Measurements from ENCODE around the gene ESAM. TPM values are rescaled to one million over a fixed set of nuclear protein-coding genes. Genes with fewer than 3 reads are reported as not detected.

Gene ESAM
- total and polyA plus RNA-seq, 10 of the 15 experiments (the other 5 are each of a cell fraction or from before 2014, with no cell fraction given), result 2.7 to 43.6 (median 19.5) TPM

GRCh38 chr11:124796312-124796711 is 34.2 kb upstream of the ESAM start:
- H3K27me3 ChIP-seq (replicated peaks in 1 of 2; ENCODE audit: control insufficient read depth in 2 of 2, insufficient read depth in 2 of 2, low read length in 1 of 2), result no peaks in the 10 kb centered on the region
- H3K9ac ChIP-seq (ENCODE audit: control insufficient read depth, insufficient read depth, low read length), result no peak overlapping the region
- CTCF ChIA-PET, result interaction anchor here (0.6 to 11.5 kb wide), 8 partner anchors 11 to 312 kb away, joined by 3 to 272 read pairs (median 30); partner anchors contain the start of gene ESAM
- H3K36me3 ChIP-seq (ENCODE audit: control insufficient read depth in 2 of 2, insufficient read depth in 2 of 2, low read length in 1 of 2), result no peaks in the 10 kb centered on the region
- RAD21 ChIA-PET (ENCODE audit: unreplicated experiment), result interaction anchor here (0.7 to 7.1 kb wide), 4 partner anchors 34 to 126 kb away, joined by 3 to 56 read pairs (median 19); partner anchors contain the start of genes ESAM, SIAE and SPA17
- H3K9me3 ChIP-seq (replicated peaks; ENCODE audit: control insufficient read depth, insufficient read depth, low read length), result no peaks in the 10 kb centered on the region
- peak overlapping the region; percentile 4; the same call in 1 of the 2 replicates for H3K27ac ChIP-seq (ENCODE audit: control insufficient read depth, insufficient read depth)
- H3K4me2 ChIP-seq (ENCODE audit: control insufficient read depth, insufficient read depth), result peak overlapping the region; percentile 92
- peaks cover 86% of the 10 kb centered on the region for H3K79me2 ChIP-seq (ENCODE audit: control insufficient read depth, insufficient read depth, low read length)
- POLR2A ChIA-PET, result no interaction called here
- H4K20me1 ChIP-seq (ENCODE audit: control insufficient read depth, insufficient read depth), result no peaks in the 10 kb centered on the region
- SMC1A ChIA-PET (ENCODE audit: uncharacterized antibody, unreplicated experiment), result interaction anchor here (0.5 to 8.4 kb wide), 7 partner anchors 10 to 1495 kb away, joined by 3 to 83 read pairs (median 3); partner anchors contain the start of gene ESAM
- 97% methylated on average over 3 of the region's 3 CpGs for WGBS (ENCODE audit: insufficient coverage, insufficient replicate concordance, low lambda C conversion rate, missing lambda C conversion rate)
- DNase-seq (ENCODE audit: low read depth, low spot score) (no peak), FAIRE-seq (no peak), ATAC-seq (no peak)
- intact Hi-C loops (cut with micrococcal nuclease; ENCODE audit: unreplicated experiment), result no loop called here
- TF ChIP-seq IKZF2 (IDR thresholded peaks at IDR 0.05) (no peak), KLF5 (IDR thresholded peaks at IDR 0.05; ENCODE audit: partially characterized antibody) (no peak), KAT2A (conservative IDR thresholded peaks at IDR 0.05; ENCODE audit: control insufficient read depth, low read depth, low read length) (no peak), POLR2AphosphoS5 (IDR thresholded peaks at IDR 0.05; ENCODE audit: low read length) (no peak), CHD4 (IDR thresholded peaks at IDR 0.05) (no peak), SUZ12 (IDR thresholded peaks at IDR 0.05; ENCODE audit: unreplicated experiment) (no peak), MXI1 (IDR thresholded peaks at IDR 0.05; ENCODE audit: low read depth, low read length) (no peak), ZNF217 (IDR thresholded peaks at IDR 0.05) (no peak), E2F4 (IDR thresholded peaks at IDR 0.05; ENCODE audit: low read depth, low read length) (no peak), SMC3 (IDR thresholded peaks at IDR 0.05; ENCODE audit: borderline replicate concordance, low read length) (no peak), SREBF2 (IDR thresholded peaks at IDR 0.05; ENCODE audit: low read length) (no peak), ZBTB40 (IDR thresholded peaks at IDR 0.05; ENCODE audit: borderline replicate concordance) (no peak), CHD1 (IDR thresholded peaks at IDR 0.05; ENCODE audit: low read depth, low read length) (no peak), MEF2A (IDR thresholded peaks at IDR 0.05; ENCODE audit: insufficient read depth, low read depth, low read length) (no peak), RFX5 (IDR thresholded peaks at IDR 0.05; ENCODE audit: low read depth, low read length) (no peak), YBX1 (IDR thresholded peaks at IDR 0.05) (no peak), PKNOX1 (IDR thresholded peaks at IDR 0.05) (no peak), CBX5 (IDR thresholded peaks at IDR 0.05; ENCODE audit: low read depth) (no peak)
- no peak overlapping the region for H3K4me3 ChIP-seq
- BruUV-seq (replicated peaks), result no TSS peak
- no peak overlapping the region for H2AFZ ChIP-seq (ENCODE audit: control insufficient read depth, low read depth, low read length)
- in situ Hi-C loops (cut with MboI), result no loop called here
- H3K4me1 ChIP-seq (ENCODE audit: control insufficient read depth, insufficient read depth, low read length), result peaks cover 19% of the 10 kb centered on the region

Data from GM12878 (cell line).